ENCODE measurements around the gene PLEKHA1.

PLEKHA1 gene

GRCh38 chr10:122388287-122388997 is 13.9 kb downstream of the PLEKHA1 start:
- Histone ChIP-seq H3K27ac (ENCODE audit: insufficient read depth in 1 of 2, low read depth in 1 of 2, low read length in 2 of 2, poor library complexity in 1 of 2, severe bottlenecking in 2 of 2) (no peak overlapping the region), H3K36me3 (ENCODE audit: control insufficient read depth in 4 of 4, insufficient read depth in 4 of 4, low read length in 3 of 4) (no peaks in the 10 kb centered on the region), H3K27me3 (replicated peaks in 2 of 5; ENCODE audit: control insufficient read depth in 4 of 5, insufficient read depth in 5 of 5, low read length in 4 of 5) (no peaks in the 10 kb centered on the region), H3K9me3 (ENCODE audit: control extremely low read depth in 1 of 5, control insufficient read depth in 4 of 5, insufficient read depth in 2 of 5, low read depth in 1 of 5, low read length in 4 of 5) (peaks cover 0 to 2% (median 0%) of the 10 kb centered on the region in 5 experiments), H3K4me1 (ENCODE audit: control extremely low read depth in 1 of 4, control insufficient read depth in 4 of 4, insufficient read depth in 4 of 4, low read length in 3 of 4) (no peaks in the 10 kb centered on the region), H3K4me3 (ENCODE audit: control insufficient read depth in 1 of 7, extremely low read depth in 1 of 7, insufficient read depth in 4 of 7, low read depth in 2 of 7, low read length in 6 of 7) (no peak overlapping the region)
- ChIA-PET CTCF (no interaction called here), POLR2A (no interaction called here)
- WGBS (ENCODE audit: insufficient coverage) = no CpG with 5 or more reads among the region's 1 CpG
- DNase-seq = no peak

- WGBS (ENCODE audit: insufficient coverage) = 94% methylated on average over 2 of the region's 3 CpGs
- H3K27me3 ChIP-seq (replicated peaks in 2 of 5; ENCODE audit: control insufficient read depth in 4 of 5, insufficient read depth in 5 of 5, low read length in 4 of 5) = no peaks in the 10 kb centered on the region
- H3K4me1 ChIP-seq (ENCODE audit: control extremely low read depth in 1 of 4, control insufficient read depth in 4 of 4, insufficient read depth in 4 of 4, low read length in 3 of 4) = no peaks in the 10 kb centered on the region
- H3K4me3 ChIP-seq (ENCODE audit: control insufficient read depth in 1 of 7, extremely low read depth in 1 of 7, insufficient read depth in 4 of 7, low read depth in 2 of 7, low read length in 6 of 7) = no peak overlapping the region
- ChIA-PET CTCF (no interaction called here), POLR2A (no interaction called here)
- H3K36me3 ChIP-seq (ENCODE audit: control insufficient read depth in 4 of 4, insufficient read depth in 4 of 4, low read length in 3 of 4) = peaks cover 0 to 4% (median 2%) of the 10 kb centered on the region in 4 experiments
- no peak for DNase-seq
- H3K27ac ChIP-seq (ENCODE audit: insufficient read depth in 1 of 2, low read depth in 1 of 2, low read length in 2 of 2, poor library complexity in 1 of 2, severe bottlenecking in 2 of 2) = no peak overlapping the region
- H3K9me3 ChIP-seq (ENCODE audit: control extremely low read depth in 1 of 5, control insufficient read depth in 4 of 5, insufficient read depth in 2 of 5, low read depth in 1 of 5, low read length in 4 of 5) = peaks cover 0 to 2% (median 0%) of the 10 kb centered on the region in 5 experiments
These were observed 15.8 kb downstream of the PLEKHA1 start for GRCh38 chr10:122390271-122390670.

- H3K4me3 ChIP-seq (ENCODE audit: control insufficient read depth in 1 of 7, extremely low read depth in 1 of 7, insufficient read depth in 4 of 7, low read depth in 2 of 7, low read length in 6 of 7) = no peak overlapping the region
These were observed 16.2 kb downstream of the PLEKHA1 start for GRCh38 chr10:122390679-122391078.

GRCh38 chr10:122391875-122392274 is 17.4 kb downstream of the PLEKHA1 start:
- no peaks in the 10 kb centered on the region for H3K27me3 ChIP-seq (replicated peaks in 2 of 5; ENCODE audit: control insufficient read depth in 4 of 5, insufficient read depth in 5 of 5, low read length in 4 of 5)
- no peak overlapping the region for H3K27ac ChIP-seq (ENCODE audit: insufficient read depth in 1 of 2, low read depth in 1 of 2, low read length in 2 of 2, poor library complexity in 1 of 2, severe bottlenecking in 2 of 2)
- no peaks in the 10 kb centered on the region for H3K4me1 ChIP-seq (ENCODE audit: control extremely low read depth in 1 of 4, control insufficient read depth in 4 of 4, insufficient read depth in 4 of 4, low read length in 3 of 4)
- ChIA-PET POLR2A (no interaction called here), CTCF (interaction anchor here (0.9 kb wide), 1 partner anchor 42 kb away, joined by 3 read pairs; no protein-coding TSS in a partner anchor)
- peaks cover 0 to 4% (median 2%) of the 10 kb centered on the region in 4 experiments for H3K36me3 ChIP-seq (ENCODE audit: control insufficient read depth in 4 of 4, insufficient read depth in 4 of 4, low read length in 3 of 4)
- H3K4me3 ChIP-seq (ENCODE audit: control insufficient read depth in 1 of 7, extremely low read depth in 1 of 7, insufficient read depth in 4 of 7, low read depth in 2 of 7, low read length in 6 of 7) = no peak overlapping the region
- DNase-seq = no peak
- H3K9me3 ChIP-seq (ENCODE audit: control extremely low read depth in 1 of 5, control insufficient read depth in 4 of 5, insufficient read depth in 2 of 5, low read depth in 1 of 5, low read length in 4 of 5) = peaks cover 0 to 2% (median 0%) of the 10 kb centered on the region in 5 experiments

More at GRCh38 chr10:122390679-122391078, 16.2 kb downstream of the PLEKHA1 start:
- ChIA-PET POLR2A (no interaction called here), CTCF (no interaction called here)
- DNase-seq = no peak
- H3K4me1 ChIP-seq (ENCODE audit: control extremely low read depth in 1 of 4, control insufficient read depth in 4 of 4, insufficient read depth in 4 of 4, low read length in 3 of 4) = no peaks in the 10 kb centered on the region
- H3K36me3 ChIP-seq (ENCODE audit: control insufficient read depth in 4 of 4, insufficient read depth in 4 of 4, low read length in 3 of 4) = peaks cover 0 to 4% (median 2%) of the 10 kb centered on the region in 4 experiments
- 100% methylated on average over 2 of the region's 3 CpGs for WGBS (ENCODE audit: insufficient coverage)
- no peak overlapping the region for H3K27ac ChIP-seq (ENCODE audit: insufficient read depth in 1 of 2, low read depth in 1 of 2, low read length in 2 of 2, poor library complexity in 1 of 2, severe bottlenecking in 2 of 2)
- peaks cover 0 to 2% (median 0%) of the 10 kb centered on the region in 5 experiments for H3K9me3 ChIP-seq (ENCODE audit: control extremely low read depth in 1 of 5, control insufficient read depth in 4 of 5, insufficient read depth in 2 of 5, low read depth in 1 of 5, low read length in 4 of 5)
- no peaks in the 10 kb centered on the region for H3K27me3 ChIP-seq (replicated peaks in 2 of 5; ENCODE audit: control insufficient read depth in 4 of 5, insufficient read depth in 5 of 5, low read length in 4 of 5)

- Histone ChIP-seq H3K27me3 (replicated peaks in 2 of 5; ENCODE audit: control insufficient read depth in 4 of 5, insufficient read depth in 5 of 5, low read length in 4 of 5) (no peaks in the 10 kb centered on the region), H3K4me1 (ENCODE audit: control extremely low read depth in 1 of 4, control insufficient read depth in 4 of 4, insufficient read depth in 4 of 4, low read length in 3 of 4) (no peaks in the 10 kb centered on the region)
- CTCF ChIA-PET = no interaction called here
These were observed 18.3 kb downstream of the PLEKHA1 start for GRCh38 chr10:122392835-122393234.

GRCh38 chr10:122393288-122393687 is 18.8 kb downstream of the PLEKHA1 start:
- no peaks in the 10 kb centered on the region for H3K9me3 ChIP-seq (ENCODE audit: control extremely low read depth in 1 of 5, control insufficient read depth in 4 of 5, insufficient read depth in 2 of 5, low read depth in 1 of 5, low read length in 4 of 5)
- DNase-seq = no peak
- peaks cover 0 to 4% (median 2%) of the 10 kb centered on the region in 4 experiments for H3K36me3 ChIP-seq (ENCODE audit: control insufficient read depth in 4 of 4, insufficient read depth in 4 of 4, low read length in 3 of 4)
- H3K27ac ChIP-seq (ENCODE audit: insufficient read depth in 1 of 2, low read depth in 1 of 2, low read length in 2 of 2, poor library complexity in 1 of 2, severe bottlenecking in 2 of 2) = no peak overlapping the region
- H3K4me3 ChIP-seq (ENCODE audit: control insufficient read depth in 1 of 7, extremely low read depth in 1 of 7, insufficient read depth in 4 of 7, low read depth in 2 of 7, low read length in 6 of 7) = no peak overlapping the region
- ChIA-PET POLR2A (no interaction called here), CTCF (no interaction called here)
- no peaks in the 10 kb centered on the region for H3K27me3 ChIP-seq (replicated peaks in 2 of 5; ENCODE audit: control insufficient read depth in 4 of 5, insufficient read depth in 5 of 5, low read length in 4 of 5)
- no peaks in the 10 kb centered on the region for H3K4me1 ChIP-seq (ENCODE audit: control extremely low read depth in 1 of 4, control insufficient read depth in 4 of 4, insufficient read depth in 4 of 4, low read length in 3 of 4)
- WGBS (ENCODE audit: insufficient coverage) = no CpG with 5 or more reads among the region's 2 CpGs

More at GRCh38 chr10:122392835-122393234, 18.3 kb downstream of the PLEKHA1 start:
- Histone ChIP-seq H3K4me3 (ENCODE audit: control insufficient read depth in 1 of 7, extremely low read depth in 1 of 7, insufficient read depth in 4 of 7, low read depth in 2 of 7, low read length in 6 of 7) (no peak overlapping the region), H3K27ac (ENCODE audit: insufficient read depth in 1 of 2, low read depth in 1 of 2, low read length in 2 of 2, poor library complexity in 1 of 2, severe bottlenecking in 2 of 2) (no peak overlapping the region), H3K9me3 (ENCODE audit: control extremely low read depth in 1 of 5, control insufficient read depth in 4 of 5, insufficient read depth in 2 of 5, low read depth in 1 of 5, low read length in 4 of 5) (no peaks in the 10 kb centered on the region), H3K36me3 (ENCODE audit: control insufficient read depth in 4 of 4, insufficient read depth in 4 of 4, low read length in 3 of 4) (peaks cover 0 to 4% (median 2%) of the 10 kb centered on the region in 4 experiments)
- POLR2A ChIA-PET = no interaction called here
- DNase-seq = no peak
- 83% methylated on average over 2 of the region's 2 CpGs for WGBS (ENCODE audit: insufficient coverage)

GRCh38 chr10:122402548-122403131 is 28.1 kb downstream of the PLEKHA1 start:
- Histone ChIP-seq H3K4me3 (ENCODE audit: control insufficient read depth in 1 of 7, extremely low read depth in 1 of 7, insufficient read depth in 4 of 7, low read depth in 2 of 7, low read length in 6 of 7) (no peak overlapping the region), H3K36me3 (ENCODE audit: control insufficient read depth in 4 of 4, insufficient read depth in 4 of 4, low read length in 3 of 4) (peaks cover 0 to 8% (median 3%) of the 10 kb centered on the region in 4 experiments), H3K4me1 (ENCODE audit: control extremely low read depth in 1 of 4, control insufficient read depth in 4 of 4, insufficient read depth in 4 of 4, low read length in 3 of 4) (no peaks in the 10 kb centered on the region), H3K27ac (ENCODE audit: insufficient read depth in 1 of 2, low read depth in 1 of 2, low read length in 2 of 2, poor library complexity in 1 of 2, severe bottlenecking in 2 of 2) (no peak overlapping the region), H3K27me3 (replicated peaks in 2 of 5; ENCODE audit: control insufficient read depth in 4 of 5, insufficient read depth in 5 of 5, low read length in 4 of 5) (no peaks in the 10 kb centered on the region), H3K9me3 (ENCODE audit: control extremely low read depth in 1 of 5, control insufficient read depth in 4 of 5, insufficient read depth in 2 of 5, low read depth in 1 of 5, low read length in 4 of 5) (no peaks in the 10 kb centered on the region)
- POLR2A ChIA-PET = no interaction called here
- no peak for DNase-seq
- CTCF ChIA-PET = no interaction called here
- WGBS (ENCODE audit: insufficient coverage) = 96% methylated on average over 4 of the region's 5 CpGs
